Right ventricle myocardium inferior (tissue), 1 donor: ENCODE results near the gene SH3BP5L. TPM values are rescaled to one million over a fixed set of nuclear protein-coding genes. Genes with fewer than 3 reads are reported as not detected.
"Not testable (repeated sequence)": the region's sequence is repeated elsewhere in the genome, so short reads cannot be mapped to it uniquely, and the experiment has no call there.

ENCODE experiments used
- ATAC-seq: fragments of 200-7000 bp; cut with Tn5 transposase; one replicate; pipeline ENCODE4 v1.9.1; 2020; ENCODE audit warnings: mild to moderate bottlenecking, moderate library complexity
- DNase-seq: peaks from one replicate; pipeline ENCODE4 v3.0.0; 2021; ENCODE audit errors: missing footprints
- intact Hi-C: fragments of 100-400 bp; cut with DNase I; formaldehyde crosslinking; loops from one replicate; pipeline ENCODE4 v1.11.0; 2022
- total RNA-seq: library from RNA; stranded (reverse); fragmentation: NEBNext Ultra II Directional; extraction: Animal tissue kit (Norgen Biotek cat#: 25700); gene quantifications from one replicate; pipeline ENCODE4 v1.2.1, GENCODE V29; 2021
- donor health status: DM: no; HTN: yes; CAD: no; lungs with severe emphysema.

Gene SH3BP5L
- total RNA-seq, 1 donor from 2014 or later: 22.2 TPM

- intact Hi-C loops: loop anchor here (1.0 to 2.0 kb wide), 4 partner anchors 12 to 69 kb away; partner anchors contain the start of gene PGBD2
- DNase-seq (peak; percentile 99), ATAC-seq (peak; percentile 94)
These were observed 12.2 kb upstream of the SH3BP5L start, which contains the start of gene ZNF672 for GRCh38 chr1:248837781-248838356. ZNF672 (plus strand) TSS chr1:248838224; CDS start chr1:248847275, 9,051 bp downstream.

- intact Hi-C loops: no loop called here
- DNase-seq (no peak), ATAC-seq (no peak)
These were observed 11.5 kb upstream of the SH3BP5L start for GRCh38 chr1:248837045-248837780.

- no peak for DNase-seq
- ATAC-seq: no peak
- intact Hi-C loops: no loop called here
These were observed 8.7 kb upstream of the SH3BP5L start for GRCh38 chr1:248834343-248834940.

- intact Hi-C loops: no loop called here
- ATAC-seq (no peak), DNase-seq (no peak)
These were observed 6.1 kb upstream of the SH3BP5L start for GRCh38 chr1:248831842-248832241.

- DNase-seq, intact Hi-C loops, ATAC-seq: not testable (repeated sequence)
These were observed 5.0 kb upstream of the SH3BP5L start for GRCh38 chr1:248830718-248831017.

GRCh38 chr1:248828845-248829244 lies 3.1 kb upstream of the SH3BP5L start:
- ATAC-seq (no peak), DNase-seq (no peak)
- intact Hi-C loops: no loop called here

GRCh38 chr1:248825573-248825908 lies 174 bp downstream of the SH3BP5L start:
- no peak for DNase-seq
- ATAC-seq: no peak
- intact Hi-C loops: no loop called here

- intact Hi-C loops: no loop called here
- ATAC-seq (no peak), DNase-seq (no peak)
These were observed 579 bp downstream of the SH3BP5L start for GRCh38 chr1:248825136-248825535.

- ATAC-seq (no peak), DNase-seq (no peak)
- intact Hi-C loops: no loop called here
These were observed 1.0 kb downstream of the SH3BP5L start for GRCh38 chr1:248824701-248825100.

- ATAC-seq (no peak), DNase-seq (no peak)
- intact Hi-C loops: no loop called here
These were observed 1.4 kb downstream of the SH3BP5L start for GRCh38 chr1:248824301-248824700.

GRCh38 chr1:248823517-248824001 lies 2.2 kb downstream of the SH3BP5L start:
- intact Hi-C loops: no loop called here
- DNase-seq: no peak
- no peak for ATAC-seq

GRCh38 chr1:248822148-248823032 lies 3.3 kb downstream of the SH3BP5L start:
- DNase-seq (no peak), ATAC-seq (no peak)
- intact Hi-C loops: no loop called here

GRCh38 chr1:248821641-248822040 lies 4.1 kb downstream of the SH3BP5L start:
- ATAC-seq (no peak), DNase-seq (no peak)
- intact Hi-C loops: no loop called here

GRCh38 chr1:248821101-248821500 lies 4.6 kb downstream of the SH3BP5L start:
- ATAC-seq: no peak
- intact Hi-C loops: no loop called here

GRCh38 chr1:248820041-248820585 lies 5.6 kb downstream of the SH3BP5L start:
- DNase-seq (no peak), ATAC-seq (no peak)
- intact Hi-C loops: no loop called here

More at GRCh38 chr1:248821101-248821500, 4.6 kb downstream of the SH3BP5L start:
- no peak for DNase-seq

- ATAC-seq: peak; percentile 20
These were observed 7.0 kb downstream of the SH3BP5L start for GRCh38 chr1:248818505-248819374.

GRCh38 chr1:248817065-248817464 lies 8.7 kb downstream of the SH3BP5L start:
- intact Hi-C loops: no loop called here
- DNase-seq (no peak), ATAC-seq (no peak)

More at GRCh38 chr1:248818505-248819374, 7.0 kb downstream of the SH3BP5L start:
- intact Hi-C loops: no loop called here
- no peak for DNase-seq
